IMR-90 (cell line): ENCODE results near the gene PLEKHG2. TPM values are rescaled to one million over a fixed set of nuclear protein-coding genes. Genes with fewer than 3 reads are reported as not detected.

Experiments used
- ATAC-seq: fragments of 200-7000 bp; cut with Tn5 transposase; 2 replicates; pipeline ENCODE4 v1.9.1; 2020; ENCODE audit warnings: low read depth, mild to moderate bottlenecking, moderate library complexity
- BruUV-seq: library from RNA; stranded (reverse); fragments of 400-500 nt; replicated peaks from 2 replicates; lab custom pipeline; 2021; lab: Mats Ljungman, UMichigan
- CTCF ChIA-PET: fragments of 300-600 bp; formaldehyde crosslinking; extraction: SDS; loops from one replicate; lab custom pipeline; 2021; ENCODE audit warnings: antibody characterized with exemption; lab: Yijun Ruan, JAX
- POLR2A ChIA-PET: fragments of 300-600 bp; sonication (Branson Sonifier 250); formaldehyde crosslinking; loops from one replicate; lab custom pipeline; 2022; ENCODE audit warnings: antibody characterized with exemption; ENCODE audit not compliant: unreplicated experiment; lab: Charles Lee
- DNase-seq: peaks from one replicate; pipeline ENCODE4 v3.0.0; 2013
- H2AFZ ChIP-seq: replicated peaks from 2 replicates; pipeline ENCODE3; 2013; ENCODE audit warnings: low read length, mild to moderate bottlenecking; ENCODE audit not compliant: poor library complexity
- H2AK5ac ChIP-seq: 2 replicates; pipeline ENCODE4 v1.6.1; 2013; ENCODE audit warnings: low read depth, low read length, inconsistent platforms
- H2AK9ac ChIP-seq: replicated peaks from 2 replicates; pipeline ENCODE3; 2013; ENCODE audit warnings: mild to moderate bottlenecking, low read depth, low read length, moderate library complexity; ENCODE audit not compliant: poor library complexity
- H2BK120ac ChIP-seq: 2 replicates; pipeline ENCODE4 v1.6.1; 2013; ENCODE audit warnings: low read depth, low read length, inconsistent platforms
- H2BK15ac ChIP-seq: 3 replicates; pipeline ENCODE4 v1.6.1; 2013; ENCODE audit warnings: low read depth, low read length, inconsistent platforms
- H2BK20ac ChIP-seq: 2 replicates; pipeline ENCODE4 v1.6.1; 2013; ENCODE audit warnings: low read depth, mild to moderate bottlenecking, inconsistent platforms, low read length, moderate library complexity
- H2BK5ac ChIP-seq: 2 replicates; pipeline ENCODE4 v1.6.1; 2013; ENCODE audit warnings: mild to moderate bottlenecking, low read depth, low read length, inconsistent platforms; ENCODE audit not compliant: poor library complexity, severe bottlenecking
- H3K14ac ChIP-seq: replicated peaks from 2 replicates; pipeline ENCODE4 v1.6.1; 2013; ENCODE audit warnings: low read depth, low read length, inconsistent platforms
- H3K18ac ChIP-seq: 2 replicates; pipeline ENCODE4 v1.6.1; 2013; ENCODE audit warnings: low read depth, low read length, control low read depth
- H3K23ac ChIP-seq: 2 replicates; pipeline ENCODE4 v1.6.1; 2013; ENCODE audit warnings: low read depth, low read length, inconsistent platforms
- H3K27ac ChIP-seq: 2 replicates; pipeline ENCODE4 v1.5.1; 2013; ENCODE audit warnings: mild to moderate bottlenecking, control low read depth, low read length; ENCODE audit not compliant: insufficient read depth
- H3K27me3 ChIP-seq: 2 replicates; pipeline ENCODE4 v1.6.1; 2013; ENCODE audit warnings: low read length; ENCODE audit not compliant: control insufficient read depth, insufficient read depth
- H3K36me3 ChIP-seq: 2 replicates; pipeline ENCODE4 v1.6.1; 2013; ENCODE audit warnings: low read length, mixed read lengths; ENCODE audit not compliant: control insufficient read depth, insufficient read depth
- H3K4ac ChIP-seq: 2 replicates; pipeline ENCODE4 v1.6.1; 2013; ENCODE audit warnings: low read depth, low read length, inconsistent platforms
- H3K4me1 ChIP-seq: 2 replicates; pipeline ENCODE4 v1.6.1; 2013; ENCODE audit warnings: low read length, mixed read lengths; ENCODE audit not compliant: control insufficient read depth, insufficient read depth
- H3K4me2 ChIP-seq: 2 replicates; pipeline ENCODE4 v1.6.1; 2013; ENCODE audit warnings: low read depth, mild to moderate bottlenecking, control low read depth, low read length, moderate library complexity
- H3K4me3 ChIP-seq: 2 replicates; pipeline ENCODE4 v1.5.1; 2013; ENCODE audit warnings: low read depth, mild to moderate bottlenecking, control low read depth, low read length, moderate library complexity; ENCODE audit not compliant: insufficient read depth
- H3K56ac ChIP-seq: 2 replicates; pipeline ENCODE4 v1.6.1; 2013; ENCODE audit warnings: low read length, inconsistent platforms; ENCODE audit not compliant: insufficient read depth; ENCODE audit errors: extremely low read depth
- H3K79me1 ChIP-seq, 2 experiments: 2 replicates each; pipeline ENCODE4 v1.6.1; 2013; ENCODE audit warnings: low read length in 2 of 2, inconsistent platforms in 1 of 2, low read depth in 1 of 2
- H3K9ac ChIP-seq: 2 replicates; pipeline ENCODE4 v1.6.1; 2013; ENCODE audit warnings: low read depth, low read length, control low read depth
- H3K9me1 ChIP-seq: 2 replicates; pipeline ENCODE4 v1.6.1; 2013; ENCODE audit warnings: low read length, inconsistent platforms; ENCODE audit not compliant: insufficient read depth
- H3K9me3 ChIP-seq: 2 replicates; pipeline ENCODE4 v1.6.1; 2013; ENCODE audit warnings: low read length; ENCODE audit not compliant: control insufficient read depth, insufficient read depth
- H4K20me1 ChIP-seq: 2 replicates; pipeline ENCODE4 v1.6.1; 2013; ENCODE audit warnings: low read length, inconsistent platforms; ENCODE audit not compliant: insufficient read depth
- H4K5ac ChIP-seq: 2 replicates; pipeline ENCODE4 v1.6.1; 2013; ENCODE audit warnings: mild to moderate bottlenecking, low read depth, low read length, control low read depth
- H4K8ac ChIP-seq, 2 experiments: 2 replicates each; pipeline ENCODE4 v1.6.1; 2013; ENCODE audit warnings: low read depth in 2 of 2, low read length in 2 of 2, control low read depth in 1 of 2, inconsistent platforms in 1 of 2
- H4K91ac ChIP-seq: 2 replicates; pipeline ENCODE4 v1.6.1; 2013; ENCODE audit warnings: low read depth, low read length, inconsistent platforms; ENCODE audit not compliant: insufficient read depth
- BHLHE40 ChIP-seq: fragments of 150-350 bp; IDR thresholded peaks from 2 replicates; pipeline ENCODE4 v1.6.1; 2016; ENCODE audit warnings: mild to moderate bottlenecking, low read depth, low read length
- CEBPB ChIP-seq: IDR thresholded peaks from 2 replicates; pipeline ENCODE4 v1.6.1; 2012; ENCODE audit warnings: low read depth, low read length, improper control_type of control experiment
- CHD1 ChIP-seq: IDR thresholded peaks from 2 replicates; pipeline ENCODE4 v1.6.1; 2012; ENCODE audit warnings: low read depth, low read length, improper control_type of control experiment
- FOS ChIP-seq: fragments of 150-350 bp; IDR thresholded peaks from 2 replicates; pipeline ENCODE4 v1.6.1; 2016; ENCODE audit warnings: low read depth, low read length
- MAFK ChIP-seq: IDR thresholded peaks from 2 replicates; pipeline ENCODE4 v1.6.1; 2012; ENCODE audit warnings: low read depth, low read length, improper control_type of control experiment
- MAZ ChIP-seq: IDR thresholded peaks from 2 replicates; pipeline ENCODE4 v1.6.1; 2012; ENCODE audit warnings: low read depth, mild to moderate bottlenecking, low read length, improper control_type of control experiment, moderate library complexity, borderline replicate concordance
- MXI1 ChIP-seq: IDR thresholded peaks from 2 replicates; pipeline ENCODE4 v1.6.1; 2012; ENCODE audit warnings: low read depth, mild to moderate bottlenecking, low read length, moderate library complexity, borderline replicate concordance
- NFE2L2 ChIP-seq: fragments of 150-350 bp; IDR thresholded peaks from 2 replicates; pipeline ENCODE4 v1.6.1; 2016; ENCODE audit warnings: low read depth, mild to moderate bottlenecking, low read length
- POLR2A ChIP-seq: IDR thresholded peaks from 2 replicates; pipeline ENCODE4 v1.6.1; 2012; ENCODE audit warnings: mild to moderate bottlenecking, low read depth, low read length
- RAD21 ChIP-seq: IDR thresholded peaks from 2 replicates; pipeline ENCODE4 v1.6.1; 2012; ENCODE audit warnings: low read length, improper control_type of control experiment
- RCOR1 ChIP-seq: IDR thresholded peaks from 2 replicates; pipeline ENCODE4 v1.6.1; 2012; ENCODE audit warnings: mild to moderate bottlenecking, low read length, improper control_type of control experiment; ENCODE audit not compliant: insufficient replicate concordance
- RFX5 ChIP-seq: IDR thresholded peaks from 2 replicates; pipeline ENCODE4 v1.8.0; 2012; ENCODE audit warnings: low read depth, mild to moderate bottlenecking, low read length, moderate library complexity
- SMC3 ChIP-seq: fragments of 150-350 bp; IDR thresholded peaks from 2 replicates; pipeline ENCODE4 v1.6.1; 2016; ENCODE audit warnings: low read depth, mild to moderate bottlenecking, antibody characterized with exemption, low read length, moderate library complexity
- WGBS, 2 experiments: methylation state at CpG; one replicate each; pipeline versions ENCODE4 v1.1.5 to v1.1.7; 2013; ENCODE audit warnings: missing lambda C conversion rate in 2 of 2; ENCODE audit not compliant: insufficient read length in 1 of 2; ENCODE audit errors: extremely low coverage in 2 of 2; 5-methylcytosine and 5-hydroxymethylcytosine counted together
- dilution Hi-C: fragments of 300-500 bp; cut with HindIII; formaldehyde crosslinking; loops from one replicate; pipeline ENCODE4 v1.14.3; 2018; ENCODE audit warnings: low sequenced_read_pairs; ENCODE audit not compliant: unreplicated experiment
- in situ Hi-C: fragments of 300-500 bp; cut with MboI; formaldehyde crosslinking; loops from 3 replicates; pipeline ENCODE4 v1.14.3; 2019; ENCODE audit warnings: low sequenced_read_pairs, inconsistent platforms, mixed read lengths
- intact Hi-C: fragments of 100-400 bp; cut with micrococcal nuclease; formaldehyde crosslinking; loops from 2 replicates; pipeline ENCODE4 v1.10.0; 2022
- polyA plus RNA-seq, 3 experiments: library from polyadenylated mRNA; depleted of rRNA; stranded (reverse); fragments of >200 nt; gene quantifications; 2 replicates each; pipeline ENCODE4 v1.2.3, GENCODE V29; 2012; ENCODE audit warnings: low replicate concordance in 1 of 3
- total RNA-seq: library from RNA; depleted of rRNA; stranded (reverse); fragments of >200 nt; gene quantifications from 2 replicates; pipeline ENCODE4 v1.2.3, GENCODE V29; 2012
- TF ChIP-seq, protein P1 (sequence below): fragments of 150-350 bp; IDR thresholded peaks from 2 replicates; pipeline ENCODE4 v1.6.1; 2016; ENCODE audit warnings: low read depth, mild to moderate bottlenecking, low read length, moderate library complexity, borderline replicate concordance
- TF ChIP-seq, protein P2 (sequence below): conservative IDR thresholded peaks from 2 replicates; pipeline ENCODE4 v1.5.1; 2012; ENCODE audit warnings: mild to moderate bottlenecking, low read depth, low read length, improper control_type of control experiment

PLEKHG2 gene
- total and polyA plus RNA-seq, 2 of the 4 experiments (the other 2 are of a cell fraction) = 6.5 to 28.3 TPM

DNA sequence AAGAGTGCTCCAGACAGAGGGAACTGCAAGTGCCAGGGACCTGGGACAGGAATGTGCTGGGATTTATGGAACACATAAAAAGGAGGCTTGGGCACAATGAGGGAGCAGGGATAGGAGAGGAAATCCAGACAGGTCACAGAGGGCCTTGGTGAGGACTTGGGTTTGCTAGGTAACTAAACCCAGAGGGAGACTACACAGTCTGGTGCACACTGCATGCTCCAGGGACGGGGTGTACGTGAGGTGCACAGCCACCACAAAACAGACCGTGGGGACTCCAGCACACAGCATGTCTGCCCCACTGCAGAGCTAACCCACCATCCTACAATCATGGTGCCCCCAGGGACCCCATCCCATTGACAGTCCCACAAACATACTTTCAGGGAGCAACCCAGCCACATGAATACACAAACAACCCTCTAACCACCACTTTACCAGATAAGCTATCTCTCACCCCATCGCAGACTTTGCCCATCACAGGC, 11.4 kb upstream of the PLEKHG2 start:
- no peak overlapping the region for H3K56ac ChIP-seq
- H4K5ac ChIP-seq = no peak overlapping the region
- peak overlapping the region; percentile 94 for H2BK5ac ChIP-seq
- H3K9me3 ChIP-seq = no peaks in the 10 kb centered on the region
- no peak overlapping the region for H3K4me2 ChIP-seq
- ChIA-PET CTCF (interaction anchor here (2.0 kb wide), 1 partner anchor 11 kb away, joined by 10 read pairs; the partner anchor contains the start of gene PLEKHG2), POLR2A (interaction anchor here (1.3 kb wide), 1 partner anchor 10 kb away, joined by 3 read pairs; no protein-coding TSS in a partner anchor)
- H3K4ac ChIP-seq = peak overlapping the region; percentile 97
- BruUV-seq = no TSS peak
- no peaks in the 10 kb centered on the region for H3K27me3 ChIP-seq
- no peak overlapping the region for H3K18ac ChIP-seq
- no peak overlapping the region for H3K4me3 ChIP-seq
- H2AFZ ChIP-seq = peak overlapping the region; percentile 34
- H2BK15ac ChIP-seq = peak overlapping the region; percentile 52; the same call in 1 of the 3 replicates
- no peak for DNase-seq
- H3K9me1 ChIP-seq = peaks cover 11% of the 10 kb centered on the region
- peaks cover 4% of the 10 kb centered on the region for H3K36me3 ChIP-seq
- no peak for TF ChIP-seq BHLHE40
- TF ChIP-seq NFE2L2 = no peak
- TF ChIP-seq MAZ = no peak
- TF ChIP-seq SMC3 = no peak
- no peak for TF ChIP-seq RFX5
- TF ChIP-seq POLR2A = no peak; the same call in 1 of the 2 replicates
- no peak for TF ChIP-seq CEBPB
- TF ChIP-seq RCOR1 = no peak
- TF ChIP-seq, protein P1, sequence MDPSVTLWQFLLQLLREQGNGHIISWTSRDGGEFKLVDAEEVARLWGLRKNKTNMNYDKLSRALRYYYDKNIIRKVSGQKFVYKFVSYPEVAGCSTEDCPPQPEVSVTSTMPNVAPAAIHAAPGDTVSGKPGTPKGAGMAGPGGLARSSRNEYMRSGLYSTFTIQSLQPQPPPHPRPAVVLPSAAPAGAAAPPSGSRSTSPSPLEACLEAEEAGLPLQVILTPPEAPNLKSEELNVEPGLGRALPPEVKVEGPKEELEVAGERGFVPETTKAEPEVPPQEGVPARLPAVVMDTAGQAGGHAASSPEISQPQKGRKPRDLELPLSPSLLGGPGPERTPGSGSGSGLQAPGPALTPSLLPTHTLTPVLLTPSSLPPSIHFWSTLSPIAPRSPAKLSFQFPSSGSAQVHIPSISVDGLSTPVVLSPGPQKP = no peak
- no peak for TF ChIP-seq RAD21
- TF ChIP-seq, protein P2, sequence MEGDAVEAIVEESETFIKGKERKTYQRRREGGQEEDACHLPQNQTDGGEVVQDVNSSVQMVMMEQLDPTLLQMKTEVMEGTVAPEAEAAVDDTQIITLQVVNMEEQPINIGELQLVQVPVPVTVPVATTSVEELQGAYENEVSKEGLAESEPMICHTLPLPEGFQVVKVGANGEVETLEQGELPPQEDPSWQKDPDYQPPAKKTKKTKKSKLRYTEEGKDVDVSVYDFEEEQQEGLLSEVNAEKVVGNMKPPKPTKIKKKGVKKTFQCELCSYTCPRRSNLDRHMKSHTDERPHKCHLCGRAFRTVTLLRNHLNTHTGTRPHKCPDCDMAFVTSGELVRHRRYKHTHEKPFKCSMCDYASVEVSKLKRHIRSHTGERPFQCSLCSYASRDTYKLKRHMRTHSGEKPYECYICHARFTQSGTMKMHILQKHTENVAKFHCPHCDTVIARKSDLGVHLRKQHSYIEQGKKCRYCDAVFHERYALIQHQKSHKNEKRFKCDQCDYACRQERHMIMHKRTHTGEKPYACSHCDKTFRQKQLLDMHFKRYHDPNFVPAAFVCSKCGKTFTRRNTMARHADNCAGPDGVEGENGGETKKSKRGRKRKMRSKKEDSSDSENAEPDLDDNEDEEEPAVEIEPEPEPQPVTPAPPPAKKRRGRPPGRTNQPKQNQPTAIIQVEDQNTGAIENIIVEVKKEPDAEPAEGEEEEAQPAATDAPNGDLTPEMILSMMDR = no peak; the same call in 1 of the 2 replicates
- no peak for TF ChIP-seq FOS
- no peak for TF ChIP-seq CHD1
- TF ChIP-seq MAFK = no peak
- TF ChIP-seq MXI1 = no peak
- peak overlapping the region; percentile 76; the same call in 1 of the 2 replicates for H3K14ac ChIP-seq
- peaks cover 0 to 55% of the 10 kb centered on the region in 2 experiments; a peak in 2 of 4 replicates for H3K79me1 ChIP-seq
- H2AK5ac ChIP-seq = peak overlapping the region; percentile 99; the same call in 1 of the 2 replicates
- H2AK9ac ChIP-seq = peak overlapping the region; percentile 75
- peak overlapping the region in 1 of 2 experiments; percentile 90; a peak in 1 of 4 replicates for H4K8ac ChIP-seq
- peak overlapping the region; percentile 72 for H2BK20ac ChIP-seq
- H3K23ac ChIP-seq = peak overlapping the region; percentile 36; the same call in 1 of the 2 replicates
- dilution Hi-C loops = no loop called here
- in situ Hi-C loops = no loop called here
- peaks cover 17% of the 10 kb centered on the region for H4K20me1 ChIP-seq
- 85% methylated on average over 3 of the region's 4 CpGs; no CpG with 5 or more reads in 1 of the 2 experiments for WGBS, 2 experiments
- ATAC-seq = no peak
- intact Hi-C loops = no loop called here
- H3K4me1 ChIP-seq = peaks cover 28% of the 10 kb centered on the region
- H3K27ac ChIP-seq = peak overlapping the region; percentile 95
- peak overlapping the region; percentile 98 for H2BK120ac ChIP-seq
- peak overlapping the region; percentile 99; the same call in 1 of the 2 replicates for H4K91ac ChIP-seq
- H3K9ac ChIP-seq = 0 out of 2 replicates have a peak overlapping the region, but pooled peaks have one; percentile 4
